Chondrocyte (in vitro differentiated cells): Measurements from ENCODE around the gene SGTB. TPM values are rescaled to one million over a fixed set of nuclear protein-coding genes. Genes with fewer than 3 reads are reported as not detected.
"Not testable (repeated sequence)": the region's sequence is repeated elsewhere in the genome, so short reads cannot be mapped to it uniquely, and the experiment has no call there.

Source experiments
- DNase-seq: peaks from one replicate; pipeline ENCODE4 v3.0.0; 2021; ENCODE audit warnings: mixed read lengths, low spot score
- H3K27ac Mint-ChIP-seq: one replicate; pipeline ENCODE4 v1.8.0; 2021; ENCODE audit warnings: mild to moderate bottlenecking, moderate library complexity, mixed read lengths; ENCODE audit not compliant: unreplicated experiment
- H3K27me3 Mint-ChIP-seq: 2 replicates; pipeline ENCODE4 v1.8.0; 2021; ENCODE audit warnings: low read depth, mixed read lengths
- H3K36me3 Mint-ChIP-seq: 2 replicates; pipeline ENCODE4 v1.8.0; 2021; ENCODE audit warnings: low read depth, mixed read lengths
- H3K4me1 Mint-ChIP-seq: 2 replicates; pipeline ENCODE4 v1.8.0; 2021; ENCODE audit warnings: low read depth, mild to moderate bottlenecking, mixed read lengths
- H3K4me3 Mint-ChIP-seq: one replicate; pipeline ENCODE4 v1.8.0; 2021; ENCODE audit warnings: mild to moderate bottlenecking, moderate library complexity, mixed read lengths; ENCODE audit not compliant: unreplicated experiment
- H3K9me3 Mint-ChIP-seq: 2 replicates; pipeline ENCODE4 v1.8.0; 2021; ENCODE audit warnings: low read depth, mixed read lengths
- CTCF ChIP-seq: fragments of 200-600 bp; sonication (generic); IDR thresholded peaks from 2 replicates; pipeline ENCODE4 v1.5.0; 2021; ENCODE audit warnings: antibody characterized with exemption, mild to moderate bottlenecking, moderate library complexity
- total RNA-seq: library from RNA; stranded (reverse); gene quantifications from 3 replicates; pipeline ENCODE4 v1.2.1, GENCODE V29; 2021

Gene SGTB
- total RNA-seq, 1 donor from 2014 or later = 30.9 TPM

DNA sequence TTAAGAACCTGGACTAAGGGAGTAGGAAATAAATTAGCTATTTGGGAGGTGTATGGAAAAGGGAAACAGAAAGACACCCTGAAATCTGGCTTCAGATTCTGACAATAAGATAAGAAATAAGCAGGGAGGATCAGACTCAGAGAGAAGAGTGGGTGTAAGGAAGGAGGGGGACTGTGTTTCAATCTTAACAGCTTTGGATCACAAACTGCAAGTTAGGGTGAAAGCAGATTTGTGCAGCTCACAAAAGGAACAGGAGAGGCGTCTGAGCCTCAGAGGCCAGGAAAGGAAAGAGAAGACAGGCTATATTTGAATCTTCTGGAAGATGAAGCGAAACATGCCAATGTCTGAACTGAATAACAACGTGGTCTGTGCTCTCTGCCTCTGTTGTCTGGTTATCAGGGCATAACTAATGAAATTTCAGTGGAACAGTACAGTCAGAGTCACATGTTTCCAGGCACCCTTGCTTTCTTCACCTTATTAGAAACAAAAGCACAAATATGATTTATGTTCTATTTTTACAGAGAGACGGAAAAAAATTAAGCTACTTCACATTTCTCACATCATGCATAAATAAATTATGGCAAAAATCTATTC is 26.6 kb downstream of the SGTB start:
- no peak for TF ChIP-seq CTCF
- no peak overlapping the region for H3K4me3 Mint-ChIP-seq
- no peak for DNase-seq
- H3K4me1 Mint-ChIP-seq = no peaks in the 10 kb centered on the region
- peaks cover 14% of the 10 kb centered on the region for H3K36me3 Mint-ChIP-seq
- H3K9me3 Mint-ChIP-seq = no peaks in the 10 kb centered on the region
- H3K27ac Mint-ChIP-seq = no peak overlapping the region
- no peaks in the 10 kb centered on the region for H3K27me3 Mint-ChIP-seq

GRCh38 chr5:65693121-65693520 is 28.8 kb downstream of the SGTB start:
- Mint-ChIP-seq H3K27me3 (no peaks in the 10 kb centered on the region), H3K36me3 (peaks cover 8% of the 10 kb centered on the region), H3K4me1 (no peaks in the 10 kb centered on the region), H3K4me3 (no peak overlapping the region), H3K27ac (no peak overlapping the region), H3K9me3 (no peaks in the 10 kb centered on the region)
- DNase-seq = no peak
- no peak for TF ChIP-seq CTCF

DNA sequence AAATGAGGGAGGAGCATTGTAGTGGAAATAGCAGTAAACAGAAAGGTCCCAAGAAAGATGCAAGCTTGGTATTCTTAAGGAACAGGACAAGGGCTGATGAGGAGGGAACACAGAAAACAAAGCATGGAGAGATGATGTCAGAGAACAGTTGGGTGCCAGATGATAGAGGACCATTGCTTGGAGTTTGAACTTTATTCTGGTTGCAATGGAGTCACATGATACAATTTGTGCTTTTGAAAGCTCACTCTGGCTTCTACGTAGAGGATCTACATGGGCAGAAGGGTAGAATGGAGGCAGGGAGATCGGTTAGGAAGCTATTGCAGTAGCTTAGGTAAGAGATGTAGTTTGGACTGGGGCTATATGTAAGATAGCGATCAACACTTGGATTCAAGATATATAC is 39.8 kb downstream of the SGTB start:
- peaks cover 39% of the 10 kb centered on the region for H3K36me3 Mint-ChIP-seq
- H3K27ac Mint-ChIP-seq = no peak overlapping the region
- H3K4me1 Mint-ChIP-seq = no peaks in the 10 kb centered on the region
- TF ChIP-seq CTCF = no peak
- DNase-seq = no peak
- no peaks in the 10 kb centered on the region for H3K9me3 Mint-ChIP-seq
- no peak overlapping the region for H3K4me3 Mint-ChIP-seq
- H3K27me3 Mint-ChIP-seq = no peaks in the 10 kb centered on the region

- not testable (repeated sequence) for H3K4me1 Mint-ChIP-seq, H3K9me3 Mint-ChIP-seq, H3K27ac Mint-ChIP-seq, DNase-seq, H3K4me3 Mint-ChIP-seq, H3K27me3 Mint-ChIP-seq
- peaks cover 25% of the 10 kb centered on the region for H3K36me3 Mint-ChIP-seq
Observed at GRCh38 chr5:65676056-65676455, 45.9 kb downstream of the SGTB start.

DNA sequence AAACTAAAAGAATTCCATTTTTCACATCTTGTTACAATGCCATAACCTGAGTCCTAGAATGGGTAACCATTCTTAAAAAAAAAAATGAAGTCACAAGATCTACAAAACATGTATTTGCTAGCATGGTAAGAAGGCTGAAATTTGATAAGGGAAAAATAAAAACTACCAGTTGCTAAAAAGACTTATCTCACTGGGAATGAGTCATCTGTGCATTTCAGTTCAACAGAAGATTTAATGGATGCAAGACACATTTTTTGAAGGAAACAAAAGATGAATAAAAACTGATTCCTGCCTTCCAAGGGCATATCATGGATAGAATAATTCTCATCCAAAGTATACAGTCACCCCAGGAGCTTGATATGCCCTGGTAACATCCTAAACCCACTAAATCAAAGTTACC is 47.2 kb downstream of the SGTB start:
- no peaks in the 10 kb centered on the region for H3K9me3 Mint-ChIP-seq
- TF ChIP-seq CTCF = no peak

GRCh38 chr5:65672796-65673195 is 49.1 kb downstream of the SGTB start:
- H3K4me1 Mint-ChIP-seq = no peaks in the 10 kb centered on the region

More for the DNA sequence above, 47.2 kb downstream of the SGTB start:
- no peak overlapping the region for H3K4me3 Mint-ChIP-seq
- H3K36me3 Mint-ChIP-seq = peaks cover 16% of the 10 kb centered on the region
- H3K27me3 Mint-ChIP-seq = no peaks in the 10 kb centered on the region
- H3K27ac Mint-ChIP-seq = no peak overlapping the region
- DNase-seq = no peak
- no peaks in the 10 kb centered on the region for H3K4me1 Mint-ChIP-seq

More at GRCh38 chr5:65672796-65673195, 49.1 kb downstream of the SGTB start:
- no peak overlapping the region for H3K4me3 Mint-ChIP-seq
- DNase-seq = no peak
- no peaks in the 10 kb centered on the region for H3K27me3 Mint-ChIP-seq
- peaks cover 10% of the 10 kb centered on the region for H3K36me3 Mint-ChIP-seq
- no peaks in the 10 kb centered on the region for H3K9me3 Mint-ChIP-seq
- TF ChIP-seq CTCF = no peak
- no peak overlapping the region for H3K27ac Mint-ChIP-seq
